Left colon (tissue), 2 donors: ENCODE measurements around the gene NCR2. TPM values are rescaled to one million over a fixed set of nuclear protein-coding genes. Genes with fewer than 3 reads are reported as not detected.
"Not testable (repeated sequence)": the region's sequence is repeated elsewhere in the genome, so short reads cannot be mapped to it uniquely, and the experiment has no call there.

ENCODE experiments used
- ATAC-seq: fragments of 200-7000 bp; cut with Tn5 transposase; one replicate; pipeline ENCODE4 v1.9.1; 2020; ENCODE audit warnings: mild to moderate bottlenecking, moderate library complexity
- DNase-seq, 2 donors: peaks; one replicate each; pipeline ENCODE4 v3.0.0-alpha.2; 2020
- intact Hi-C, 2 donors: fragments of 100-400 bp; cut with DNase I in 1 of 2; cut with micrococcal nuclease in 1 of 2; formaldehyde crosslinking; loops; one replicate each; pipeline versions ENCODE4 v1.11.2 to v1.14.0; 2022; cut with DNase I, micrococcal nuclease
- long read RNA-seq: library from polyadenylated mRNA; unstranded; transcript quantifications from one replicate; pipeline ENCODE4 v2.0.0, GENCODE V29; 2021
- total RNA-seq, 2 donors: library from RNA; stranded (reverse); fragmentation: NEBNext Ultra II Directional; extraction: Animal tissue kit (Norgen Biotek cat#: 25700); gene quantifications; one replicate each; pipeline ENCODE4 v1.2.1, GENCODE V29; 2021
- donor health status: DM: no; HTN: no; CAD: no.
- donor health status: DM: yes; HTN: yes; CAD: no.

Gene NCR2
- under 1 TPM in 1 of 2 donors, not detected in 1; 0.28 TPM for total RNA-seq
- long read RNA-seq, result 0 reads

- ATAC-seq, result no peak
- DNase-seq, result no peak
- intact Hi-C loops, result no loop called here
Measured at GRCh38 chr6:41335296-41335695, at the start of gene NCR2. Gene NCR2, plus strand, starts transcription at chr6:41335608. Its CDS starts 269 bp downstream, at chr6:41335877.

- ATAC-seq, result no peak
- intact Hi-C loops, result no loop called here
- peak in 1 of 2 donors; percentile 42 for DNase-seq
Measured at GRCh38 chr6:41286544-41287346, 48.7 kb upstream of the NCR2 start, which contains the start of gene TREM1. Gene TREM1, minus strand, starts transcription at chr6:41286682. Its CDS starts 27 bp downstream, at chr6:41286655.

DNA sequence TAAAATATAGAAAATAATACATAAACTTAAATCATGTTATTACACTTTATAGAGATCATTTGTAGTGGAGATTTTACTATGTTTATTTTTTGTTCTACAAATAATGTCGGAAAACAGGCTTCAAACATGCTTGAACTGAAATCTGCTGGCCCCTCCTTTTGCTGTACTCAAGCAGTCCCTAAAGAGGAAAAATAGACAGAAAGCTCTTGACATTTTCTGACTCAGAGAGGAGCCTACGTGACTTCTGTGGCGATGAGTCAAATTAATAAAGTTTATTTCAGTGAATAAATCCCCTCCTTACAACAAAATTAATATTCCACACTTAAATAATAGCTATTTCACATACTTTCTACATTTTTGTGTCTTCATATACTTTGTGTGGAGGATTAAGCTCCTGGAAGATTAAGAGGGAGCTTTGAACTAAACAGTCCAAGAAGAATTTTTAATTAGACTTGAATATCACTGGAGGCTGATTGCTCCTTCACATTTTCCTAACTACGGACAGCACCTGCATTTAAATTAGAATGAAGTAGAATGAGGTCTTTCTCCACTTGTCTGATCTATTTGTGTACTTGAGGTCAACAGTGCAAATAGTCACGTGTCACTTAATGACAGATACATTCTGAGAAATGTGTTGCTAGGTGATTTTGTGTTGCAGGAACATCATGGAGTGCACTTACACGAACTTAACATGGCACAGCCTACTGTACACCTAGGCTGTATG lies 47.2 kb upstream of the NCR2 start:
- ATAC-seq, result no peak
- no peak for DNase-seq
- intact Hi-C loops, result no loop called here

- ATAC-seq (no peak), DNase-seq (no peak)
- intact Hi-C loops, result no loop called here
Measured at GRCh38 chr6:41288754-41289129, 46.7 kb upstream of the NCR2 start.

DNA sequence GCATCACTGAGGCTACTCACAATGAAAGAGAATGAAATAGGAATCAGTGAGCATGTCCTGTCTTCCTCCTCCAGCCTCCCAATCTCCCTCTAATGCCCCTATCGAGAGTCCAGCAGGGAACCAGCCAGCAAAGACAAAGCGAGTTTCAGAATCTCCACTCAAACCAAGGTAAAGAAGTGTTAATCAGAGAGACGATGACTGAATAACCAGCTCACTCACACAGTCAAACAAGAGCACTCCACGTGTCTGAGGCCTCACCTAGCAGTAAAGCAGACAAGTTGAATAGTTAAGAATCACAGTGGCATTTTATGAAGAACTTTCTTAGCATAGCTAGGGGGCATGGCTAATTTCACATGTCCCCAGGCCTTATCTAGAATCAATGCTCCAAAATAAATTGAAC lies 45.6 kb upstream of the NCR2 start:
- intact Hi-C loops, result no loop called here
- ATAC-seq (no peak), DNase-seq (no peak)

DNA sequence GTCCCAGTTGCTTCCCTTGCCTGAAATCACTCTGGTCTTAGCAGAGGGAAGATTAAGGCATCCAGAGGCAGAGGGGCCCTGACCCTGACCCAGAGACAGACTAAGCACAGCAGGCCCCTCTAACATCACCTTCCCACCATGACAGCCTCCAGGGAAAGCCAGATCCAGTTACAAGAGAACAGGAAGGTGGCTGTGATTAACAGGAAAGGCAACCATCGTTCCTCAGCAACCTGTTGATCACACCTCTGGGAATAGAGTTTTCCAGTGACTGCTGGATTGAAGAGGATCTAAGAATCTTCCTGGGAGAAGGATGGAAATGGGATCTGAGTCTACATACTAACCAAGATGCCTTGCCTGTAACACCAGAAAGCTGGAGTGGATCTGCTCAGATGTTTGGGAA lies 43.7 kb upstream of the NCR2 start:
- DNase-seq (no peak), ATAC-seq (no peak)
- intact Hi-C loops, result no loop called here

DNA sequence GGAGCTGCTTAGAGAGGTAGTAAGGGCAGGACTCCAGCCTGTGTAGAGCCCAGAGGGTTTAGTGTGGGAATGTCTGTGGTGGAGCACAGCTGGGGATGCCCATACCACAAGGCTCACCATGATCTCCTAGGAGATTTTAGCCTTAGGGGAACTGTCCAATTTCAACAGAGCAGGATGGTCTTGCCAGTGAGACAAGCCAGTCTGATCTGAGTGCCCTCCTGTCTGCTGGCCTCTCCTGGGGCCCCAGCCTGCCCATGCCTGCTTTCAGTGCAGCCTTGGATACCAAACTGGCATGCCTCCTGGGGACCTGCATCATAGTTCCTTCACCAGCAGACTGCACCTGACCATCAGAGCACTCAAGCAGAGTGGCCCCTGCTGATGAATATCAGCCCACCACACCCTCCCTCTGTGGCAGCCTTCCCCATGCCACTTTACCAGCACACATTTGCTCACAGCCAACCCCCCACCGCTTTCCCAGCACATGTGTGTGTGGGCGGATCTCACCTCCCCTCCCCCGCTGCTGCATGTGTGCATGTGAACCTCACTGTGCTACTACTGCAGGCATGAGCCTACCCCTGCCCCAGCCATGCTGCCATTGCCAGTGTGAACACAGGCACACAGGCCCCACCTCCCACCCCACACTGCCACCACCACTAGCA lies 41.1 kb upstream of the NCR2 start:
- DNase-seq (no peak), ATAC-seq (no peak)
- intact Hi-C loops, result no loop called here

DNA sequence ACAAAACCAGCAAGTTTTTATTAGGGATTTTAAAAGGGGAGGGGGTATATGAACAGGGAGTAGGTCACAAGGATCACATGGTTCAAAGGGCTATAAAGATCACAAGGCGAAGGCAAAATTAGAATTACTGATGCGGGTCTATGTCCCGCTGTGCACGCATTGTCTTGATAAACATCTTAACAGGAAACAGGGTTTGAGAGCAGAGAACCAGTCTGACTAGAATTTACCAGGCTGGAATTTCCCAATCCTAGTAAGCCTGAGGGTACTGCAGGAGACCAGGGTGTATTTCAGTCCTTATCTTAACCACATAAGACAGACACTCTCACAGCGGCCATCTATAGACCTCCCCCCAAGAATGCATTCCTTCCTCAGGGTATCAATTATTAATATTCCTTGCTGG lies 38.2 kb upstream of the NCR2 start:
- ATAC-seq, intact Hi-C loops, DNase-seq: not testable (repeated sequence)

DNA sequence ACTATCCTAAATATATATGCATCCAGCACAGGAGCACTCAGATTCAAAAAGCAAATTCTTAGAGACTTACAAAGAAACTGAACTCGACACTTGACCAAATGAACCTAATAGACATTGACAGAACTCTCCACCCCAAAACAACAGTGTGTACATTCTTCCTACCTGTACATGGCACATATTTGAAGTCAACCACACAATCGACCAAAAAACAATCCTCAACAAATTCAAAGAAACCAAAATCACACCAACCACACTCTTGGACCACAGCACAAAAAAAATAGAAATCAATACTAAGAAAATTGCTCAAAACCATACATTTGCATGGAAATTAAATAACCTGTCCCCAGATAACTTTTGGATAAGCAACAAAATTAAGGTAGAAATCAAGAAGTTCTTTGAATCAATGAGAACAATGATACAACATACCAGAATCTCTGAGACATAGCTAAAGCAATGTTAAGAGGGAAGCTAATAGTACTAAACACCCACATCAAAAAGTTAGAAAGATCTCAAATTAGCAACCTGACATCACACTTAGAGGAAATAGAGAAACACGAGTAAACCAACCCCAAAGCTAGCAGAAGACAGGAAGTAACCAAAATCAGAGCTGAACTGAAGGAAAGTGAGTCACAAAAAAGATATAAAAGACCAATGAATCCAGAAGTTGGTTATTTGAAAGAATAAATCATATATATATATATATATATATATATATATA lies 36.5 kb upstream of the NCR2 start:
- intact Hi-C loops, result no loop called here
- no peak for DNase-seq
- no peak for ATAC-seq

DNA sequence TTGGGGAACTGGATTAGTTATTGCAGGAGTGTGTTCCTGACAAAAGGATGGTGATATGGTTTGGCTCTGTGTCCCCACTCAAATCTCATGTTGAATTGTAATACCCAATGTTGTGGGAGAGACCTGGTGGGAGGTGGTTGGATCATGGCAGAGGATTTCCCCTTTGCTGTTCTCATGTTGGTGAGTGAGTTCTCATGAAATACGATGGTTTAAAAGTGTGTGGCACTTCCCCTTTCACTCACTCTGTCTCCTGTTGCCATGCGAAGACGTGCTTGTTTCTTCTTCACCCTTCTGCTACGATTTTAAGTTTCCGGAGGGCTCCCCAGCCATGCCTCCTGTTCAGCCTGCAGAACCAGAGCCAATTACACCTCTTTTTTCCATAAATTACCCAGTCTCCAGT lies 32.8 kb upstream of the NCR2 start:
- intact Hi-C loops, result no loop called here
- DNase-seq (no peak), ATAC-seq (no peak)

DNA sequence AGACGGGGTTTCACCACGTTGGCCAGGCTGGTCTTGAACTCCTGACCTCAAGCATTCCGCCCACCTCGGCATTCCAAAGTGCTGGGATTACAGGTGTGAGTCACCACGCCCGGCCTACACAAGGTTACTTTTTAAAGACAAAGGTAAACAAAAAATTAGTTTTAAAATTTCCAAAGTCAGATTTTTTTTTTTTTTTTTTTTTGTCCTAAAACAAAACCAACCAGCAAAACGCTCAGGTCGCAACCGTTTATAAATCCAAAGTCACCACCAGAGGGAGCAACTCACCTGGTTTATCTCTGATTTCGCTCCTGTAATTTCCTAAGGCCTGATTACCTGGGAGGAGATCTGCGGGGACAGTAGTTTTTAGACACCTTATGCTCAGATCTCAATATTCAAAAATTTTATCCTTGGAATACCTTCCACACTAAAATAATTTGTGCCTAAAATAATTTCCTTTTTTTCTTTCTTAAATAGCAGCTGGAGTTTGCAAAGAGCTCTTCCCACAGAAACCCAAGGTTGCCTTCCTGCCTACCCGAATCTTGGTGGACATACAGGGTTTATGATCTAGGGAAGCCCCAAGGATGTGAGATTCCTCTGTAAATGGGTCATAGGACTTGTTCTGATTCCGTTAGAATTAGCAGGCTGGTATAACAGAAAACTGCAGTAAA lies 29.1 kb upstream of the NCR2 start:
- intact Hi-C loops, result no loop called here
- ATAC-seq, result peak; percentile 68
- DNase-seq, result peak in 1 of 2 donors; percentile 42

DNA sequence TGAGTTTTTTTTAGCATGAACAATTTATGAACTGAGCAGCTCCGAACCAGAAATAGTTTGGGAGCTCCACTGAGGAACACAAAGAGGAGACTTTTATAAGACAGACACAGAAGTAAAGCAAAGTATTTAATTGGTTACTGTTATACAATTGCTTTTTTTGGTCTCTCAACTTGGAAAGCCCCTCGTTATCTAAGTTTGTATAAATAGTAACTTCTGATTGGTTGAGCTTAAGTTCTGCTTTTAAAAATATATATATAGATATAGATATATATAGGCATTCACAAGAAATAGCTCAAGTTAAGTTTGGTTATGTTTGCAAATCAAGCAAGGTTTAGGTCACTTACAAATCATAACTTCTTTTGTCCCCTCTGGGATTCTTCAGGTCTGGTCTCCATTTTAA lies 20.2 kb upstream of the NCR2 start:
- ATAC-seq, result no peak
- intact Hi-C loops, result loop anchor here in 1 of 2 donors (10.0 kb wide), 1 partner anchor 220 kb away; no protein-coding TSS in a partner anchor

GRCh38 chr6:41315943-41316620 lies 19.3 kb upstream of the NCR2 start:
- no peak for ATAC-seq
- intact Hi-C loops, result loop anchor here in 1 of 2 donors (10.0 kb wide), 1 partner anchor 221 kb away; no protein-coding TSS in a partner anchor
- no peak for DNase-seq

More for the DNA sequence above, 20.2 kb upstream of the NCR2 start:
- no peak for DNase-seq

DNA sequence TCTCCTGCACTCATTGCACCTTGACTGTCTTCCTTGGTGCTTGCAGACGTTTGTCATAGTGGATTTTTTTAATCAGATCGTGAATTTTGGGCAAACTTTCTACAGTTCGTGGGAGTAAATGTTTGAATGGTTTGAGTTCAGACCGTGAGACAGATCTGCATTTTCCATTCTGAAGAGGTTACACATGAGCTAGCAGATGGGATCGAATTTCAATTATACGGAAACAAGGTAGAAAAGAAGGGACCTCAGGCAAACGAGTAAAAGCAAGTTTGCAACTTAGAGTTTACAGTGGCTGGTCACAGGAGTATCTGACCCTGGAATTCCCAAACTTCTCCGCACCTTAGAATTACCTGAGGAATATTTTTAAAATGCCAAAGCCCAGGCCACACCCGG lies 17.2 kb upstream of the NCR2 start:
- intact Hi-C loops, result loop anchor here in 1 of 2 donors (10.0 kb wide), 1 partner anchor 223 kb away; no protein-coding TSS in a partner anchor
- ATAC-seq, result no peak
- no peak for DNase-seq

- intact Hi-C loops, result loop anchor here in 1 of 2 donors (10.0 kb wide), 1 partner anchor 224 kb away; no protein-coding TSS in a partner anchor
Measured at GRCh38 chr6:41318654-41319565, 16.5 kb upstream of the NCR2 start.

DNA sequence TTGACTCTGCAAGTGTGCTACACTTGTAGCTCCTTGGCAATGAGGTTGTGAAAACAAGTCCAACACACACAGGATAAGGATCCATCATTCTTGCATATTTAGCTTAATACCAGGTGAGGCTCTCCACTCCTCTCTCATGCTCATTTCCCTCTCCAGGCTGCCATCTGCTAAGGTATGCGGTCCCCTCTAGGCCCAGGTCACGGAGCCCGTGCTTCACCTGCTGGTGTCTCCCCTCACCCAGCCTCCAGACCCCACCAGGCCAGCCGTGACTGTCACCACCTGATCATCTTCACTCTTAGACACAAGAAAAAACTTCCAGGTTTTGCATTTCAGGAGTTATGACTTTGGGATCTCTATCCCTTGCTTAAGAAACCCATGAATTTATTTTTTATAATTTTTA lies 14.2 kb upstream of the NCR2 start:
- intact Hi-C loops, result no loop called here
- DNase-seq (no peak), ATAC-seq (no peak)

More at GRCh38 chr6:41318654-41319565, 16.5 kb upstream of the NCR2 start:
- peak; percentile 75 to 82 for DNase-seq
- peak; percentile 82 for ATAC-seq
